ENCODE data around the gene PRDM1.

PRDM1 gene

DNA sequence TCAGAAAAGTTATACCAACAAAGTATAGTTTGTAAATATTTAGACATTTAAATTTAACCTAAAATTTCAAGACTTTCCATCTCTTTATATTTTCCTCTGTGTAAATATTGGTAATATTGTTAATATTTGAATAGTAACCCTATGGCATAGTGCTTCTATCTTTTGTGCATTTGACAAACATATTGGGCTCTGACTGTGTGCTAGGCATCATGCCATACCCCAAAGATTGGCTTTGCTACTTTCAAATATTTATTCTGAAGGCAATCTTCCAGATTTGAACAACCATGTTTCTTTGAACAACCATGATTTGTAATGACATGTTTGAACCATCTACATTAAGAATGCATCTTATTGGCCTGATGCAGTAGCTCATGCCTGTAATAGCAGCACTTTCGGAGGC lies 15.5 kb upstream of the PRDM1 start:
- no peak for DNase-seq (ENCODE audit: low spot score)

GRCh38 chr6:106072501-106073090 lies 13.5 kb upstream of the PRDM1 start:
- no peak for DNase-seq (ENCODE audit: low spot score)

- DNase-seq (ENCODE audit: low spot score): no peak
Observed at GRCh38 chr6:106074146-106074545, 12.0 kb upstream of the PRDM1 start.

DNA sequence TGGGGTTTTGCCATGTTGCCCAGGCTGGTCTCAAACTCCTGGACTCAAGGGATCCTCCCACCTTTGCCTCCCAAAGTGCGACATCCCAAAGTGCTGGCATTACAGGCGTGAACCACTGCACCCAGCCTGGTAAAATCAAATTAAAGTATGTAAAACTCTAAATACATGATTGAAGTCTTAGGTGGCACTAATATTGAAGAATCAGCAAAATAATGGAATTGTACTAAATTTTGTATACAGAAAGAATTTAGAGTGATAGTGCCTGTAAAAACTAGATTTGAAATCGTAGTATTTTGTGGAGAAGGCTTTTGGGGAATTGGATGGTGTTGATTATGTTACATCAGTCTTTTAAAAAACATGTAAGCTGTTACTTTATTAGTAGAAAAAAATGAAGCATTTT lies 10.0 kb upstream of the PRDM1 start:
- DNase-seq (ENCODE audit: low spot score): no peak

DNA sequence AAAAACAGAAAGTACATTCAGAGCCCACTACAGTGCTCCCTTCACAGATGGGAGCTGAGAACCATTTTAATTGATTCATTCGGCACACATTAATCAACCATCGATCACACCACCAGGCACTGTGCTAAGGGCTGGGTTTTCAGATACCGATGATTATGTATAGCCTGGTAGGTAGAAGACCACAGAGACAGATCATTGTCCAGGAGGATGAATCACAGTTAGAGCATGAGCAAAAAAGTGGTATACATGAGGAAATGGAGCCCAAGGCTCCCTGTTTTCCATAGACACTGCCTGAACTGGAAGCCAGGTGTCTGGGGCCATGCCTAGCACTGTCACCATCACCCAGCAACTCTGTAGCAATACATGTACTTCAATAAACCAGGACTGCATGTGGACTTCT lies 9.0 kb upstream of the PRDM1 start:
- DNase-seq (ENCODE audit: low spot score): no peak

DNA sequence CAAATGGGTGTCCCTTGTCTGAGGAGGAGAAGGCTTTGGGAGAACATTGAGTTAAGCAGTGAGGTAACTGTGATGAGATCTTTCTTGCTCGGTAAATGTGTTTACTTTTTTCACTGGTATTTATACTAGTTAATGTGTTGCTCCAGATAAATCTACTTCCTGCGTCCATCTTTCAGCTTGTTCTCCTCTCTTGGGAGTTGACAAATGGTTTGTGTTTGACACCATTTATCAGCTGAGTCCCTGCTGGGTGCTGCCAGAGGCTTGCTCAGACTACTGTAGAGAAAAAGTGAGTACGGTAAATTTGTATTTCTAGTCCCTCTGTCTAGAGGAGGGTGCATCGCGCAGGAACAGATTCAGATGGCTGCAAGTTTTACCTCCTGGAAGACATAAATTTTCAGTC lies 8.3 kb upstream of the PRDM1 start:
- no peak for DNase-seq (ENCODE audit: low spot score)

- no peak for DNase-seq (ENCODE audit: low spot score)
Observed at GRCh38 chr6:106079961-106080762, 6.0 kb upstream of the PRDM1 start.

DNA sequence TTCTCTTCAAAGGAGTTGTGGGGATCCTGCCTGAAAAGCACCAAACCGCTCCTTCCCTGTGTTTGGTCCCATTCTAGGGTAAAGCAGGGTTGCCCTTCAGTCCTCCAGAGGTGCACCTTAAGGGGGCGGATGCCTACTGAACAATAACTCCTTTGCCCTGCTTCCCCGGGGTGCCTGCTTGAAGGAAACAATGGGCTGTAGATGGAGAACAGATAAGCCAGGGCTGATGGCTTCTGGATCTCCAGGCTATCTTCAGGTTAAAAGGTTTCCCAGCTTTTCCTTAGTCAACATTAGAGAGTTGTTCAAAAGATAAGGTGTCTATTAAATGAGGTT lies 5.4 kb upstream of the PRDM1 start:
- no peak for DNase-seq (ENCODE audit: low spot score)

DNA sequence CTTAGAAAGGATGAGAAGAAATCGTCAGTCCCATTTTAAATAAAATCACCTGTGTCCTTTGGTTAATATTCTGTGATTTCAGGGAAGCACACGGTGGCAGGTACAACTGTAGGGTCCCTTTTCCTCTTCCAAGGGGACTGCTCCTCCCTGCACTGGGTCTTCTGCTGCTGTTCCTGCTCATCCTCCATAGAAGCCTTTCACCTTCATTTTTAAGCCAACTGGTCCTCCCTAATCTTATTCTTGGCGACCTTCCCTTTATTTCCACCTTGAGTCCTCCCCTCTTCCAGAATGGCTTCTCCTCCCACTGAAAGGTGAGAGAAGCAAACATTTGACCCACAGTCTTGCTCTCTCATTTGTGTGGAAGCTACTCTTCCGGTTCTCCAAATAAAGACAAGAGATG lies 4.4 kb upstream of the PRDM1 start:
- DNase-seq (ENCODE audit: low spot score): no peak

GRCh38 chr6:106082735-106083398 lies 3.3 kb upstream of the PRDM1 start:
- DNase-seq (ENCODE audit: low spot score): no peak

DNA sequence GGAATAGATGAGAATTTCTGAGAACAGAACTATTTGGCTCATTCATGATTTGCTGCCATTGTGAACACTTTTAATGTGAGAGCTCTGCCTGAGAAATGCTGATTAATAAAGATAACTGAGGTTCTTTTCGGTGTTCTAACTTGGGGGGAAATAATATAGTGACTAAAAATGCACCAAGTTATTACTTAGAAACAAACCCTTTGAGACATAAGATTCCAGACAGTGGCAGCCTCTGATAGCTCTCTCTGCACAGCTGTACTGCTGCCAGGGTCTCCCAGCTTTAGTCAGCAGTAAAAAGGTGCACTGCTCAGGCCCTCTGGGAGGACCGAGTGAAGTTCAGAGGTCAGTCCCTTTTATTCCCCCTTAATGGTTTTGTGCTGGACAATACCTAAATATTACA lies 2.5 kb upstream of the PRDM1 start:
- no peak for DNase-seq (ENCODE audit: low spot score)

GRCh38 chr6:106084106-106084988 lies 1.8 kb upstream of the PRDM1 start:
- DNase-seq (ENCODE audit: low spot score): no peak

- no peak for DNase-seq (ENCODE audit: low spot score)
Observed at GRCh38 chr6:106084989-106085691, 996 bp upstream of the PRDM1 start.

DNA sequence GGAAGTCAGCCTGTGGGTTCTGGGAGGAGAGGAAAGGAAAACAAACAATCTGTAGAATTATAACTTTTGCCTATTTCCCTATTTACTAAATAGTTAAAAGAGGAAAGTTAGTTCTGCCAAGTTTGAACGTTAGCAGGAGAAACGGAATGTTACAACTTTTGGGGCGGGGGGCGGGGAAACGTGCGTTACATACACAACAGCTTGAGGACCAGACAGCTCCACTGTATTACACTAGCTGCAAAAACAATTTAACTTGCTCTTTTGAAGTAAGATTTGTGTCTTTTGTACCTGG lies 498 bp upstream of the PRDM1 start:
- no peak for DNase-seq (ENCODE audit: low spot score)

GRCh38 chr6:106086814-106087175 lies 659 bp downstream of the PRDM1 start:
- no peak for DNase-seq (ENCODE audit: low spot score)

DNA sequence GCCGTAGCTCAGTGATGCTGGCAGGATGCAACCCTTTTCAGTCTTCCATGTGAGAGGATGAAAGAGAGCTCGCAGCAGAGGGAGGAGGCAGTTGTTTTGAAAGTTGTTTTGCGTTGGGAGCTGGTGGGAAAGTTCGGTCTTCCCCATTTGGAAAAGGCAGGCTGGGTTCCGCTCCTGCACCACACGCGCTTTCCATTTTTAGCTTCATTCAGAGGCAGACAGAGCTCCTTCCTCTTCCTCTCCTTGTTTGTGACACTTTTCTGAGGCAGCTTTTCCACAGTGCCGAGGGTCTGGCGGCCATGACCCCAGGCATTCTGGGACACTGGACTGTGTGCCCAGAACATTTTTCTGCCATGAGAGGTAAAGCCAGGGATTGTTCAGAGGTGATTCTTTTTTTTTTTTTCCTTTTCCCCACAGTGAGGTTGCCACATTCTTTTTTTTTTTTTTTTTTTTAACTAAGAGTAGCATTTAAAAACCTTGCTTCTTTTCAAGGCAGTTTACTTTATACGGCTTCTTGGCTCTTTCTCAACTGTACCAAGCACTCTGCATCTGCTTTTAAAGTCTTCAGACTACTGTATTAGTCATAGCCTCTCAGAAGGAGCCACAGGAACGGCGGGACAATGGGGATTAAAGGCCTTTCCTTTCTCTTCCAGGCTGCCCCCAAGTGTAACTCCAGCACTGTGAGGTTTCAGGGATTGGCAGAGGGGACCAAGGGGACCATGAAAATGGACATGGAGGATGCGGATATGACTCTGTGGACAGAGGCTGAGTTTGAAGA lies 1.6 kb downstream of the PRDM1 start:
- DNase-seq (ENCODE audit: low spot score): peak; percentile 53

DNA sequence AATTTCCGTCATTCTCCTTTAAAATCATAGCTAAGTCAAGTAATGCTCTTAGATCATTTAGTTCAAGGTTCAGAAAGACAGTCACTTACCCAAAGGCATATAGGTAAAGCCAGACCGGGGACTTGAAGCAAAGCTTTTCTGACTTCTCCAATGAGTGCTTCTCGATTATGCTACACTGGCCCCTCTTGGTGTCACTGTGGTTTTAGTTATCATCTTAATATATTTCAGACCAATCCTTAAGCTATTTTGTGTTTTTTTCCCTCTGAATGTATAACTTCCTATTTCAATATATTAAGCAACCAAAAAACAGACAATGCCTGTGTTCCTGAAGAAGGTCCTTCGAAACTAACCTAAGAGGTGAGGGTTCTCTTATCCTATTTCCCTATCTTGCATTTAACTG lies 3.9 kb downstream of the PRDM1 start:
- DNase-seq (ENCODE audit: low spot score): no peak

DNA sequence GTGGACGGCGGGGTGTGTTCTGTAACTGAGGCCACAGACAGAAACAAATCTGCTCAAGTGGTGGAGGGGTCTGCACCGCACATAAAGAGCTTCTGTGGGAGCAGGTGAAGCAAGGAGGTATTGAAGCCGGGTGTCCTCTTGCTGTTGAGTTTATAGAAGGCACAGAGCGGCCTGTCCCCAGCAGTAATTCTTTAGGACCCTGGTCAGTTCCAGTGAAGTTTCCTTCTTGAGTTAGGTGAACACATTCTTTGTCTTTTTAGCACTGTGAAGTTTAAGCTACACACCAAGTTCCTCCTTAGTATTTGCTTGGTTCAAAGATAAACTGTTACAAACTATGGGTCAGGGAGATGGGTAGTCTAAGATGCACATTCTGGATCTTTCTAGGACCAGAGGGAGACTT lies 6.1 kb downstream of the PRDM1 start:
- DNase-seq (ENCODE audit: low spot score): no peak

DNA sequence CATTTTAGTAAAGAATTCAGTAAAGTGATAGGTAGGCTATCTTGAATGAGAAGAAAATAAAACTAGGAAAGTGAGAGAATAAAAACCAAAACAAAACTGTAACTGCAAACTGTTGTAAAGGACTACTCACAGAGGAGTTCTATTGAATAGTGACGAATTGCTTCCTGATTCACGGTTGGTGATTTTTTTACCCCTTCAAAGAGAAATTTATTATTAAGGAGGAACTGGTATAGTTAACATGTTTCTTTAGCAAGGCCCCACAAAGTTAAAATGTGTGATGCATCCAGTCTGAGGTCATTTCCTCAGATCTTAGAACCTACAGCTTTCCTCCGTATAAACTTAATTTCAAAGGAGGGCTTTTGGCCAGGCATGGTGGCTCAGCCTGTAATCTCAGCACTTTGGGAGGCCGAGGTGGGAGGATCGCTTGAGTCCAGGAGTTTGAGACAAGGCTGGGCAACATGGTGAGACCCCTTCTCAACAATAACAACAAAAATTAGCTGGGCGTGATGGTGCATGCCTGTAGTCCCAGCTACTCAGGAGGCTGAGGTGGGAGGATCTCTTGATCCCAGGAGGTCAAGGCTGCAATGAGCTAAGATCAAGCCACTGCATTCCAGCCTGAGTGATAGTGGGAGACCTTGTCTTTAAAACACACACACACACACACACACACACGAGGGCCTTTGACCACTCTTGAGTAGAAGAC lies 8.3 kb downstream of the PRDM1 start:
- no peak for DNase-seq (ENCODE audit: low spot score)

DNA sequence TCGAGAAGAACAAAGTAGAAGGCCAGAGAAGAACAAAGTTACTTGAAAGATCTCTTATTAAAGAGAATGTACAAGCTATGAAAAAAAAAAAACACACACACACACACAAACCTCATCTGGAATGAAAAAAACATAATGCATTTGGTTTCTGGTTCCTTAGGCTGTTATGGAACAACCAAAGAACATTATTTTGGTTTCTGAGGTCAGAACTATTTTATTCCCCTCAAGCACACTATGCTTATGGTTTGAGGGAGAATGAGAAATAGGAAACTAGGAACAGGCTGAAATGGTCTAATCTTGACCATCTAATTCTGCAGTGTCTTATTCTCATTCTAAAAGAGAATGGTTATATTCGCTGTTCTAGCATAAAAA lies 8.8 kb downstream of the PRDM1 start:
- DNase-seq (ENCODE audit: low spot score): no peak
